ENCODE measurements around the gene FAM124B. TPM values are rescaled to one million over a fixed set of nuclear protein-coding genes. Genes with fewer than 3 reads are reported as not detected.

Gene FAM124B
- total RNA-seq, 1 donor from 2014 or later: not detected

DNA sequence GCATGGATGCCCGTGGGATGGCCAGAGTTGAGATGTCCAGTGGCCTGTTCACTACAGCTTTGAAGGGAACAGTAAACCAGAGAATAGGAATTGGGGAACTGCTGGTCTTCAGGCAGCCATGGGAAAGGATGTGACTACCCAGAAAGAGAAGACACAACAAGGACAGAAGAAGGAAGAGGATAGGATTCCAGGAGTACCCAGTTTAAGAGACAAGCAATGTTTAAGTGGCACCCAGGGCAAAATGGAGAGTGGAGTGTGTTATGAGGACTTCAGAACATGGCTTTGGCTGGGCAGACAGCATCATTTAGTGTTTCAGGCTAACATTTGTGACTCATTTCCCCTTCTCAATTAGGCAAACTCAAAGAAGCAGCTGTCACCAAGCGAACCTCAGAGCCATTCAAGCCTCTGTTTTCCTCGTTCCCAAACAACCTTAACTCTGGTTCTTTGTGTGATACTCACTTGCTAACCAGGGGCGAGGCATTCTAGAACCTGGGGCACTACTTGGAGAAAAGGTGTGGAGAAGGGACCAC is 4.0 kb upstream of the FAM124B start:
- H3K9me3 Mint-ChIP-seq (ENCODE audit: unreplicated experiment): no peaks in the 10 kb centered on the region
- TF ChIP-seq, protein P1, sequence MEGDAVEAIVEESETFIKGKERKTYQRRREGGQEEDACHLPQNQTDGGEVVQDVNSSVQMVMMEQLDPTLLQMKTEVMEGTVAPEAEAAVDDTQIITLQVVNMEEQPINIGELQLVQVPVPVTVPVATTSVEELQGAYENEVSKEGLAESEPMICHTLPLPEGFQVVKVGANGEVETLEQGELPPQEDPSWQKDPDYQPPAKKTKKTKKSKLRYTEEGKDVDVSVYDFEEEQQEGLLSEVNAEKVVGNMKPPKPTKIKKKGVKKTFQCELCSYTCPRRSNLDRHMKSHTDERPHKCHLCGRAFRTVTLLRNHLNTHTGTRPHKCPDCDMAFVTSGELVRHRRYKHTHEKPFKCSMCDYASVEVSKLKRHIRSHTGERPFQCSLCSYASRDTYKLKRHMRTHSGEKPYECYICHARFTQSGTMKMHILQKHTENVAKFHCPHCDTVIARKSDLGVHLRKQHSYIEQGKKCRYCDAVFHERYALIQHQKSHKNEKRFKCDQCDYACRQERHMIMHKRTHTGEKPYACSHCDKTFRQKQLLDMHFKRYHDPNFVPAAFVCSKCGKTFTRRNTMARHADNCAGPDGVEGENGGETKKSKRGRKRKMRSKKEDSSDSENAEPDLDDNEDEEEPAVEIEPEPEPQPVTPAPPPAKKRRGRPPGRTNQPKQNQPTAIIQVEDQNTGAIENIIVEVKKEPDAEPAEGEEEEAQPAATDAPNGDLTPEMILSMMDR (IDR thresholded peaks at IDR 0.05): no peak
- peaks cover 2% of the 10 kb centered on the region for H3K4me1 Mint-ChIP-seq (ENCODE audit: unreplicated experiment)
- H3K36me3 Mint-ChIP-seq (ENCODE audit: unreplicated experiment): no peaks in the 10 kb centered on the region
- DNase-seq (ENCODE audit: extremely low spot score, unreplicated experiment): no peak
- H3K4me3 Mint-ChIP-seq (ENCODE audit: unreplicated experiment): no peak overlapping the region
- H3K27me3 Mint-ChIP-seq (ENCODE audit: unreplicated experiment): no peaks in the 10 kb centered on the region
- no peak overlapping the region for H3K27ac Mint-ChIP-seq (ENCODE audit: unreplicated experiment)

DNA sequence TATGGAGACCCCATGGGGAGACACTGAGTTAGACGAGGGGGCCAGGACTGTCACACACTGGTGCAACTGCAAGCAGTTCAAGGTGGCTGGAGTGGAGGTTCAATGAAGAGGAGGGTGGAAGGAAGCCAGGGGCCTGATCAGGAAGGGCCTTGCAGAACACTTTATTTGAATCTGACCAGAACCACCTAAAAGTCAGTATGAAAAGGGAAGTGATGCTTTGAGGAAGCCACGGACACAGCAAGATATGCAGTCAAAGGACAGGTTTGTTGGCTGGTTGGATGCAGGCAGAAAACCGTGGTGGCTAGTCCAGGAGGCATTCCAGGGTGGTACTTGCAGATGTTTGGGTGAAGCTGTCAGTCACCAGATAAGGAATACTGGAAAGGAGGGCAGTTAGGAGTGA is 3.5 kb upstream of the FAM124B start:
- TF ChIP-seq, protein P1 (IDR thresholded peaks at IDR 0.05): no peak
- Mint-ChIP-seq H3K9me3 (ENCODE audit: unreplicated experiment) (no peaks in the 10 kb centered on the region), H3K36me3 (ENCODE audit: unreplicated experiment) (no peaks in the 10 kb centered on the region), H3K27me3 (ENCODE audit: unreplicated experiment) (no peaks in the 10 kb centered on the region), H3K27ac (ENCODE audit: unreplicated experiment) (no peak overlapping the region), H3K4me3 (ENCODE audit: unreplicated experiment) (no peak overlapping the region), H3K4me1 (ENCODE audit: unreplicated experiment) (peaks cover 2% of the 10 kb centered on the region)
- no peak for DNase-seq (ENCODE audit: extremely low spot score, unreplicated experiment)

DNA sequence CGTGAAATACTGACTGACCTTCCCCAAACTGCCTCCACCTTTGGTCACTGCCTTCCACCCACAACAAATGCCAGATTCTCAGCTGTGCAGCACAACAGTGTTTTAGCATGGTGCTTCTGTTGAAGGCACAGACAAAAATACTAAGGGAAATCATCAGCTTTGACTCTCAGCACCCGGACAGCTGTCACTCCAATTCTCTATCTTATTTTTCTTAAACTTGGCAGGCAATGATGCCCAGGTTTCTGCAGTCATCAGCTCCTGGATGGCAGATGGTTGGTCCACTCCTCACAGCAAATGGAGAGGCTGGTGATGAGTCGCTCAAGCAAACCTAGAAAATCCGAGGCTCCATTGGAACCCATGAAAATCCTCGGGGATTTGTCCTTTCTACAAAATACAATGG is 2.9 kb upstream of the FAM124B start:
- no peak for DNase-seq (ENCODE audit: extremely low spot score, unreplicated experiment)
- H3K27me3 Mint-ChIP-seq (ENCODE audit: unreplicated experiment): no peaks in the 10 kb centered on the region
- TF ChIP-seq, protein P1 (IDR thresholded peaks at IDR 0.05): no peak
- H3K9me3 Mint-ChIP-seq (ENCODE audit: unreplicated experiment): no peaks in the 10 kb centered on the region
- H3K36me3 Mint-ChIP-seq (ENCODE audit: unreplicated experiment): no peaks in the 10 kb centered on the region
- no peak overlapping the region for H3K4me3 Mint-ChIP-seq (ENCODE audit: unreplicated experiment)
- H3K27ac Mint-ChIP-seq (ENCODE audit: unreplicated experiment): no peak overlapping the region
- H3K4me1 Mint-ChIP-seq (ENCODE audit: unreplicated experiment): peaks cover 2% of the 10 kb centered on the region

DNA sequence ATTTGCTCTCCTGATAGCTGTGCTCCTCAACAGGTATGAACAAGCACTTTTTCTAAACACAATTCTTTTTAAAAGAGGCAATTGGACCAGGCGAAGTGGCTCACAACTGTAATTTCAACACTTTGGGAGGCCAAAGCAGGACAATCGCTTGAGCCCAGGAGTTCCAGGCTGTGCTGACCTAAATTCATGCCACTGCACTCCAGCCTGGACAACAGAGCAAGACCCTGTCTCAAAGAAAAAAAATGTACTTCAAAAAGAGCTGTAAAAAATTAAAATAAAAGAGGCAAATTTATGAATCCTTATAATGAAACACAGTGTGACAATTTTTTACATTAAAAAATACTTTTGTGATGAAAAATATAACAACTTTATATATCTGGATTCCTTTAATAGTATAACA is 1.8 kb upstream of the FAM124B start:
- Mint-ChIP-seq H3K4me3 (ENCODE audit: unreplicated experiment) (no peak overlapping the region), H3K4me1 (ENCODE audit: unreplicated experiment) (peaks cover 2% of the 10 kb centered on the region), H3K27ac (ENCODE audit: unreplicated experiment) (no peak overlapping the region), H3K27me3 (ENCODE audit: unreplicated experiment) (no peaks in the 10 kb centered on the region), H3K9me3 (ENCODE audit: unreplicated experiment) (no peaks in the 10 kb centered on the region), H3K36me3 (ENCODE audit: unreplicated experiment) (no peaks in the 10 kb centered on the region)
- TF ChIP-seq, protein P1 (IDR thresholded peaks at IDR 0.05): no peak
- no peak for DNase-seq (ENCODE audit: extremely low spot score, unreplicated experiment)

DNA sequence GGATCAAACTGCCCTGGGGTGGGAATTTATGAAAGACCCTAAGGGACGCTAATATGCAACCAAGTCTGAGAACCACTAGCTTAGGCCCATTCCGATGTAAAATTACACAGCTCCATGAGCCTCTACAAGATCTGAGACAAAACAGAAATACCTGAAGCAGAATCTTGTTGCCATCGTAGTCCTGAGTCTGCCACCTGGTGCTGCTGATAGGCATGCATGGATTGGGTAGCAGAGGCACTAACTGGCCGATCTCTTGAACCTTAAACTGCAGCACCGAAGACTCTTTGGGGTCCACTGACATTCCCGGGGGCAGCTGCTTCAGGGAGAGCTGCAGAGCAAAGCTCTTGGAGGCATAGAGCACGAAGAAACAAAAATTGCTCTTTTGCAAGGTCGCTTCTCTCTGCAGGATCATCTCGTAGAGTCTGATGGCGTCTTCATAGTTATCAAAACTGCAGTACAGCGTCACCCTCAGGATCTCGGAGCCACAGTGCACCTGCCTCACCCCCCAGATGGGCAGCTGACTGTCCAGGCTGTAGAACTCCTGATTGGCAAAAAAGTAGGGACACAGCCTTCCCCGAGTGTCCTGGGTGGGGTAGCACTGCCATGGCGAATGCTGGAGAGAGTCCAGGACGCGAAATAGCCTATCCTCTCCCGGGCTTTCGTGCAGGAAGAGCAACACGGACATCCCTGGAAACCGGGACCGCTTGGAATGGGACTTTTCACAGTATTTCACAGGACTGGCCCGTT is 848 bp downstream of the FAM124B start:
- H3K27me3 Mint-ChIP-seq (ENCODE audit: unreplicated experiment): no peaks in the 10 kb centered on the region
- no peaks in the 10 kb centered on the region for H3K9me3 Mint-ChIP-seq (ENCODE audit: unreplicated experiment)
- DNase-seq (ENCODE audit: extremely low spot score, unreplicated experiment): no peak
- H3K27ac Mint-ChIP-seq (ENCODE audit: unreplicated experiment): no peak overlapping the region
- H3K4me3 Mint-ChIP-seq (ENCODE audit: unreplicated experiment): no peak overlapping the region
- H3K4me1 Mint-ChIP-seq (ENCODE audit: unreplicated experiment): peaks cover 2% of the 10 kb centered on the region
- H3K36me3 Mint-ChIP-seq (ENCODE audit: unreplicated experiment): no peaks in the 10 kb centered on the region
- TF ChIP-seq, protein P1 (IDR thresholded peaks at IDR 0.05): no peak

Measured in osteocyte (in vitro differentiated cells).